HL-60 (cell line): Measurements from ENCODE around the gene CELF5.

Source experiments
- POLR2AphosphoS5 ChIP-seq: IDR thresholded peaks from 2 replicates; pipeline ENCODE4 v1.6.1; 2012; ENCODE audit warnings: low read depth
- TF ChIP-seq, protein P1 (sequence below): IDR thresholded peaks from one replicate; pipeline ENCODE4 v1.5.1; 2011; ENCODE audit warnings: low read length, control low read depth, inconsistent platforms; ENCODE audit not compliant: insufficient read depth

DNA sequence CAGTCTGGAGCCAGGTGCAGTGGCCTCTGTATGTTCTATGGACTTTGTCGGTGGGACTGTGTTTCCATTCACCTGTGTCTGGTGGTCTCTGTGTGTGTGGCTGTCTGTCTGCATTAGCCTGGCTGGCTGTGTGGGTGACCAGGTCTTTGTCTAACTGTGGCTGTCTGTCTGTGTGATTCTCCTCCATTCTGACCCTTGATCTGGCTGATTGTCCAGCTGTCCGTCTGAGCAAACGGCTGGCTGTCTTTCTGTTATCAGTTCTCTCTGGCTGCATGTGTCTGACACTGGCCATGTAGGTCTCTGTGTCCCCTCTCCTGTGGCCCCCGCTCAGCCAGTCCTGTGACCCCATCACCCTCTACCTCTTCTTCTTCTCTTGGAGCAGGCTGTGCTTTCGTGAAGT, 53.2 kb downstream of the CELF5 start:
- TF ChIP-seq, protein P1, sequence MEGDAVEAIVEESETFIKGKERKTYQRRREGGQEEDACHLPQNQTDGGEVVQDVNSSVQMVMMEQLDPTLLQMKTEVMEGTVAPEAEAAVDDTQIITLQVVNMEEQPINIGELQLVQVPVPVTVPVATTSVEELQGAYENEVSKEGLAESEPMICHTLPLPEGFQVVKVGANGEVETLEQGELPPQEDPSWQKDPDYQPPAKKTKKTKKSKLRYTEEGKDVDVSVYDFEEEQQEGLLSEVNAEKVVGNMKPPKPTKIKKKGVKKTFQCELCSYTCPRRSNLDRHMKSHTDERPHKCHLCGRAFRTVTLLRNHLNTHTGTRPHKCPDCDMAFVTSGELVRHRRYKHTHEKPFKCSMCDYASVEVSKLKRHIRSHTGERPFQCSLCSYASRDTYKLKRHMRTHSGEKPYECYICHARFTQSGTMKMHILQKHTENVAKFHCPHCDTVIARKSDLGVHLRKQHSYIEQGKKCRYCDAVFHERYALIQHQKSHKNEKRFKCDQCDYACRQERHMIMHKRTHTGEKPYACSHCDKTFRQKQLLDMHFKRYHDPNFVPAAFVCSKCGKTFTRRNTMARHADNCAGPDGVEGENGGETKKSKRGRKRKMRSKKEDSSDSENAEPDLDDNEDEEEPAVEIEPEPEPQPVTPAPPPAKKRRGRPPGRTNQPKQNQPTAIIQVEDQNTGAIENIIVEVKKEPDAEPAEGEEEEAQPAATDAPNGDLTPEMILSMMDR = no peak
- no peak for TF ChIP-seq POLR2AphosphoS5
